Measurements from ENCODE around the gene HSD11B1.

DNA sequence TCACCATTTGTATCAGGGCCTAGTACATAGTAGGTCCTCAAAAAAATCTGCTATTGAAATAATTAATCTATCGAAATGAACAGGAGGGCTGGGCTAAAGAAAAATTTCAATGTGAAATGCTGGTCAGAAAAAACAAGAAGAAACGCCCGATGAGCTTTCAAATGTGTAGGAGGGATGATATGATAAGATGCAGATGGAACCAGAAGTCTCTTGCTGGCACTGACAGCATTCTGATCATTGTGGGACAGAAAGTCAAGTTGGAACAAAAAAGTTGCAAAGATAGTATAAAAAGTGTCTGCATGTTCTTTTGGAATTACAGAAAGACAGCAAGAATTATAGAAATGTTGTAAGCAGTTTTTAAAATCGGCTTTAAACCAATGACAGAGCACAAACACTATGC, 18.3 kb upstream of the HSD11B1 start:
- TF ChIP-seq, protein P1, sequence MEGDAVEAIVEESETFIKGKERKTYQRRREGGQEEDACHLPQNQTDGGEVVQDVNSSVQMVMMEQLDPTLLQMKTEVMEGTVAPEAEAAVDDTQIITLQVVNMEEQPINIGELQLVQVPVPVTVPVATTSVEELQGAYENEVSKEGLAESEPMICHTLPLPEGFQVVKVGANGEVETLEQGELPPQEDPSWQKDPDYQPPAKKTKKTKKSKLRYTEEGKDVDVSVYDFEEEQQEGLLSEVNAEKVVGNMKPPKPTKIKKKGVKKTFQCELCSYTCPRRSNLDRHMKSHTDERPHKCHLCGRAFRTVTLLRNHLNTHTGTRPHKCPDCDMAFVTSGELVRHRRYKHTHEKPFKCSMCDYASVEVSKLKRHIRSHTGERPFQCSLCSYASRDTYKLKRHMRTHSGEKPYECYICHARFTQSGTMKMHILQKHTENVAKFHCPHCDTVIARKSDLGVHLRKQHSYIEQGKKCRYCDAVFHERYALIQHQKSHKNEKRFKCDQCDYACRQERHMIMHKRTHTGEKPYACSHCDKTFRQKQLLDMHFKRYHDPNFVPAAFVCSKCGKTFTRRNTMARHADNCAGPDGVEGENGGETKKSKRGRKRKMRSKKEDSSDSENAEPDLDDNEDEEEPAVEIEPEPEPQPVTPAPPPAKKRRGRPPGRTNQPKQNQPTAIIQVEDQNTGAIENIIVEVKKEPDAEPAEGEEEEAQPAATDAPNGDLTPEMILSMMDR (conservative IDR thresholded peaks at IDR 0.05 in 1 of 2, IDR thresholded peaks at IDR 0.05 in 1 of 2; ENCODE audit: low read depth in 1 of 2, low read length in 2 of 2) = no peak
- no peak for TF ChIP-seq EZH2 (IDR thresholded peaks at IDR 0.05; ENCODE audit: low read length, missing control alignments)
